BLaER1 (cell line): Measurements from ENCODE around the gene ASCC3.
"Not testable (repeated sequence)": the region's sequence is repeated elsewhere in the genome, so short reads cannot be mapped to it uniquely, and the experiment has no call there.

Experiments used
- H3K27ac ChIP-seq: shearing (Covaris generic); formaldehyde crosslinking; 2 replicates; pipeline ENCODE4 v1.8.1; 2022
- H3K27me3 ChIP-seq: shearing (Covaris generic); formaldehyde crosslinking; 2 replicates; pipeline ENCODE4 v1.8.1; 2022
- H3K36me3 ChIP-seq: shearing (Covaris generic); formaldehyde crosslinking; 2 replicates; pipeline ENCODE4 v1.8.1; 2022
- H3K4me1 ChIP-seq: shearing (Covaris generic); formaldehyde crosslinking; 2 replicates; pipeline ENCODE4 v1.8.1; 2022
- H3K4me2 ChIP-seq: shearing (Covaris generic); formaldehyde crosslinking; 2 replicates; pipeline ENCODE4 v1.8.1; 2022
- H3K4me3 ChIP-seq: shearing (Covaris generic); formaldehyde crosslinking; 2 replicates; pipeline ENCODE4 v1.8.1; 2022
- H3K9ac ChIP-seq: shearing (Covaris generic); formaldehyde crosslinking; 2 replicates; pipeline ENCODE4 v1.8.1; 2022
- H3K9me3 ChIP-seq: shearing (Covaris generic); formaldehyde crosslinking; 2 replicates; pipeline ENCODE4 v1.8.1; 2022
- H4K20me1 ChIP-seq: shearing (Covaris generic); formaldehyde crosslinking; 2 replicates; pipeline ENCODE4 v1.8.1; 2022
- Cebpa-rat ChIP-seq: shearing (Covaris generic); IDR thresholded peaks from 2 replicates; pipeline ENCODE4 v1.8.1; 2022

Gene ASCC3

GRCh38 chr6:100775667-100776066 is 105.5 kb downstream of the ASCC3 start:
- Histone ChIP-seq H3K36me3 (no peaks in the 10 kb centered on the region), H4K20me1 (peaks cover 5% of the 10 kb centered on the region; the same call in 1 of the 2 replicates), H3K9me3 (no peaks in the 10 kb centered on the region), H3K4me1 (no peaks in the 10 kb centered on the region), H3K4me2 (no peak overlapping the region), H3K27ac (no peak overlapping the region), H3K9ac (no peak overlapping the region), H3K4me3 (no peak overlapping the region), H3K27me3 (no peaks in the 10 kb centered on the region)
- no peak for TF ChIP-seq Cebpa-rat

GRCh38 chr6:100774681-100775080 is 106.4 kb downstream of the ASCC3 start:
- Histone ChIP-seq H3K4me2 (no peak overlapping the region), H3K27me3 (no peaks in the 10 kb centered on the region), H3K4me1 (no peaks in the 10 kb centered on the region), H3K4me3 (no peak overlapping the region), H4K20me1 (peaks cover 5% of the 10 kb centered on the region; the same call in 1 of the 2 replicates), H3K36me3 (no peaks in the 10 kb centered on the region), H3K27ac (no peak overlapping the region), H3K9ac (no peak overlapping the region), H3K9me3 (no peaks in the 10 kb centered on the region)
- no peak for TF ChIP-seq Cebpa-rat

- no peaks in the 10 kb centered on the region for H3K27me3 ChIP-seq
- no peak overlapping the region for H3K9ac ChIP-seq
- no peak overlapping the region for H3K27ac ChIP-seq
- peaks cover 18% of the 10 kb centered on the region for H3K9me3 ChIP-seq
- no peak for TF ChIP-seq Cebpa-rat
- no peak overlapping the region for H3K4me2 ChIP-seq
- H3K4me3 ChIP-seq = no peak overlapping the region
- H4K20me1 ChIP-seq = peaks cover 5% of the 10 kb centered on the region; the same call in 1 of the 2 replicates
- peaks cover 29% of the 10 kb centered on the region for H3K36me3 ChIP-seq
- no peaks in the 10 kb centered on the region for H3K4me1 ChIP-seq
Observed at GRCh38 chr6:100768816-100769351, 112.2 kb downstream of the ASCC3 start.

- Histone ChIP-seq H3K27ac (no peak overlapping the region), H3K9me3 (peaks cover 42% of the 10 kb centered on the region)
Observed at GRCh38 chr6:100763617-100764241, 117.4 kb downstream of the ASCC3 start.

GRCh38 chr6:100761841-100762240 is 119.3 kb downstream of the ASCC3 start:
- Histone ChIP-seq H4K20me1 (no peaks in the 10 kb centered on the region), H3K4me1 (no peaks in the 10 kb centered on the region), H3K27me3 (no peaks in the 10 kb centered on the region), H3K9me3 (peaks cover 47% of the 10 kb centered on the region), H3K36me3 (peaks cover 82% of the 10 kb centered on the region), H3K4me2 (no peak overlapping the region), H3K27ac (no peak overlapping the region), H3K4me3 (no peak overlapping the region), H3K9ac (no peak overlapping the region)
- no peak for TF ChIP-seq Cebpa-rat

More at GRCh38 chr6:100763617-100764241, 117.4 kb downstream of the ASCC3 start:
- Histone ChIP-seq H3K9ac (no peak overlapping the region), H3K4me1 (no peaks in the 10 kb centered on the region), H3K4me3 (no peak overlapping the region), H3K4me2 (no peak overlapping the region), H3K36me3 (peaks cover 74% of the 10 kb centered on the region), H3K27me3 (no peaks in the 10 kb centered on the region), H4K20me1 (no peaks in the 10 kb centered on the region)
- TF ChIP-seq Cebpa-rat = no peak

- H4K20me1 ChIP-seq, H3K27ac ChIP-seq, H3K4me1 ChIP-seq, H3K4me3 ChIP-seq, H3K9ac ChIP-seq, H3K4me2 ChIP-seq, H3K27me3 ChIP-seq: not testable (repeated sequence)
- H3K9me3 ChIP-seq = peaks cover 28% of the 10 kb centered on the region
- H3K36me3 ChIP-seq = peaks cover 62% of the 10 kb centered on the region
Observed at GRCh38 chr6:100758386-100758785, 122.7 kb downstream of the ASCC3 start.

- Histone ChIP-seq H4K20me1 (no peaks in the 10 kb centered on the region), H3K4me2 (no peak overlapping the region), H3K27me3 (no peaks in the 10 kb centered on the region), H3K27ac (no peak overlapping the region), H3K36me3 (peaks cover 24% of the 10 kb centered on the region), H3K9ac (no peak overlapping the region), H3K4me3 (no peak overlapping the region), H3K9me3 (peaks cover 7% of the 10 kb centered on the region; the same call in 1 of the 2 replicates), H3K4me1 (no peaks in the 10 kb centered on the region)
- no peak for TF ChIP-seq Cebpa-rat
Observed at GRCh38 chr6:100753421-100753820, 127.7 kb downstream of the ASCC3 start.

- H3K36me3 ChIP-seq = peaks cover 16% of the 10 kb centered on the region
- H3K4me1 ChIP-seq = no peaks in the 10 kb centered on the region
Observed at GRCh38 chr6:100751590-100751989, 129.5 kb downstream of the ASCC3 start.

GRCh38 chr6:100745419-100746041 is 135.6 kb downstream of the ASCC3 start:
- H3K27me3 ChIP-seq = no peaks in the 10 kb centered on the region
- H3K4me2 ChIP-seq = no peak overlapping the region
- H3K27ac ChIP-seq = no peak overlapping the region
- H3K9me3 ChIP-seq = peaks cover 29% of the 10 kb centered on the region
- no peaks in the 10 kb centered on the region for H3K4me1 ChIP-seq
- peaks cover 38% of the 10 kb centered on the region for H3K36me3 ChIP-seq
- no peak overlapping the region for H3K4me3 ChIP-seq
- no peak overlapping the region for H3K9ac ChIP-seq
- no peak for TF ChIP-seq Cebpa-rat
- H4K20me1 ChIP-seq = no peaks in the 10 kb centered on the region

More at GRCh38 chr6:100751590-100751989, 129.5 kb downstream of the ASCC3 start:
- H3K9me3 ChIP-seq = 0 out of 2 replicates have a peak, but pooled peaks cover 5% of the 10 kb centered on the region
- H3K4me2 ChIP-seq = no peak overlapping the region
- H4K20me1 ChIP-seq = no peaks in the 10 kb centered on the region
- H3K9ac ChIP-seq = no peak overlapping the region
- H3K4me3 ChIP-seq = no peak overlapping the region
- H3K27me3 ChIP-seq = no peaks in the 10 kb centered on the region
- TF ChIP-seq Cebpa-rat = no peak
- no peak overlapping the region for H3K27ac ChIP-seq

- H3K4me3 ChIP-seq = no peak overlapping the region
- TF ChIP-seq Cebpa-rat = no peak
- no peaks in the 10 kb centered on the region for H4K20me1 ChIP-seq
Observed at GRCh38 chr6:100740439-100740838, 140.7 kb downstream of the ASCC3 start.

GRCh38 chr6:100737720-100738119 is 143.4 kb downstream of the ASCC3 start:
- not testable (repeated sequence) for H4K20me1 ChIP-seq, H3K4me3 ChIP-seq, H3K4me2 ChIP-seq, H3K4me1 ChIP-seq, H3K27me3 ChIP-seq, H3K27ac ChIP-seq, H3K9ac ChIP-seq
- Histone ChIP-seq H3K36me3 (peaks cover 23% of the 10 kb centered on the region), H3K9me3 (peaks cover 41% of the 10 kb centered on the region)

More at GRCh38 chr6:100740439-100740838, 140.7 kb downstream of the ASCC3 start:
- Histone ChIP-seq H3K27me3 (no peaks in the 10 kb centered on the region), H3K36me3 (peaks cover 34% of the 10 kb centered on the region), H3K9me3 (peaks cover 48% of the 10 kb centered on the region), H3K4me1 (no peaks in the 10 kb centered on the region), H3K4me2 (no peak overlapping the region), H3K27ac (no peak overlapping the region), H3K9ac (no peak overlapping the region)
